Adrenal gland (tissue), 5 donors: Measurements from ENCODE around the gene SURF6.

Source experiments
- CTCF ChIP-seq, 6 experiments: fragments of 450-650 bp in 4 of 6; fragments of 200-600 bp in 2 of 6; sonication (generic) in 1 of 6; IDR thresholded peaks; 1 replicate in 5 of 6; 2 replicates in 1 of 6; pipeline versions ENCODE4 v1.5.1 to v1.8.0; 2016 to 2021; ENCODE audit warnings: antibody characterized with exemption in 6 of 6, mild to moderate bottlenecking in 2 of 6, moderate library complexity in 1 of 6
- POLR2A ChIP-seq, 2 donors: fragments of 450-650 bp; IDR thresholded peaks; one replicate each; pipeline ENCODE4 v1.6.1; 2017; ENCODE audit warnings: antibody characterized with exemption in 2 of 2, mild to moderate bottlenecking in 2 of 2, moderate library complexity in 1 of 2
- donor health status: DM: no; HTN: no; CAD: no.

- TF ChIP-seq CTCF (IDR thresholded peaks at IDR 0.05): no peak
- TF ChIP-seq POLR2A (IDR thresholded peaks at IDR 0.05): no peak
Observed at GRCh38 chr9:133307301-133307700, 28.7 kb downstream of the SURF6 start.
